HG03469 (cell line): ENCODE data around the gene KCTD11.

Experiments used
- ATAC-seq: cut with Tn5 transposase; IDR thresholded peaks from one replicate; pipeline ENCODE4 v1.9.1; 2021; ENCODE audit warnings: mild to moderate bottlenecking, moderate library complexity, moderate number of reproducible peaks; ENCODE audit not compliant: unreplicated experiment

Gene KCTD11

DNA sequence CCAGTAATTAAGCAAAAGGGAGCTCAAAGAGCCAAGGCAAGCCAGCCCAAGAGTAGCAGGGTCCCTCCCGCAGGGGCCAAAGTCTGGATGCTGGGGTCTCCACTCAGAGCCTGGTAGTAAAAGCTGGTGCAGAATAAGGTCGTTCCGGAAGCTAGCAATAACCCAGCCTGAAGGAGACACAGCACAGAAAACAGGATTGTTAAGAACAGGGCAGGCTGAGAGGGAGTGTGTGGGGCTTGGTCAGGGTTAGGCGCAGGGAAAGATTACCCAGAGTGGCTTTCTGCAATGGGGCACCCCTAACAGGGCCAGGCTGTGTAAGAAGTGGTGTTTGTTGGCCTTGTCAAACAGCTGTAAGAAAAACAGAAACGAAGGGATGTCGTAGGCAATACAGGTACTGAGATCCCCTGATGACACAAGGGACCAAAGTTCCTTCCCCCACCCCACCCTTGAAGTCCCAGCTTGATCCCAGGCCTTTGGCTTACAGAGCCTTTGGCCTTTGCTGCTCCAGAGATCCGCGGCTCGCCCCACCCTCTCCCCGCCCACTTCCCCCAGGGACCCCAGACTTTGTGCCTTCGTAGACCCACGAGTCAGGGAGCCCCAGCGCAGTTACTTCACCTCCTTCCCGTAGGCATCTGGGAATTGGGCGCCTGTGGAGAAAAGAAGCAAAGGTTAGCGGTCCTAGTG, 51.2 kb downstream of the KCTD11 start:
- no peak for ATAC-seq

DNA sequence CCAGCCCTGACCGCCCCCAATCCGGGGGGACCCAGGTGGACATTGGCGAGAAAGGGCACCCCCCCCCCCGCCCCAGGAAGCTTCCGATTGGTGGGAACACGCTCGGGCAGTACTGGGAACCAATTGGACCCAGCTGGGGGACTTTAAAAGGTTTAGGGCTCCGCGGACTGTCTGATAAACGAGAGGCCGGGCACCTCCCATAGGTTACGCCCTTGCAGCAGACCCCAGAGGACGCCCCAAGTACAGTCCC, 51.7 kb downstream of the KCTD11 start:
- no peak for ATAC-seq

- peak; percentile 59 for ATAC-seq
These were observed 52.2 kb downstream of the KCTD11 start, which contains the start of gene TMEM256 for GRCh38 chr17:7403977-7404736. Gene TMEM256, minus strand, starts transcription at chr17:7404097. Its CDS starts 13 bp downstream, at chr17:7404084.
